Activated naive CD4-positive, alpha-beta T cell treated with anti-CD3 and anti-CD28 coated beads, Interleukin-2, amount 50 U/mL, for 72 hours (primary cell): ENCODE measurements around the gene GPATCH3. TPM values are rescaled to one million over a fixed set of nuclear protein-coding genes. Genes with fewer than 3 reads are reported as not detected.
A peak's percentile ranks its signal among the peaks of the same experiment; 100 is the strongest.

ENCODE experiments used
- ATAC-seq, 2 donors: fragments of 150-1000 bp; cut with Tn5 transposase; 2 replicates each; pipeline ENCODE4 v1.10.0; 2021; ENCODE audit warnings: mild to moderate bottlenecking in 2 of 2, moderate library complexity in 2 of 2
- DNase-seq, 2 donors: peaks; one replicate each; pipeline ENCODE4 v3.0.0; 2021 to 2022; ENCODE audit warnings: low spot score in 2 of 2
- H3K27ac Mint-ChIP-seq, 2 donors: one replicate each; pipeline ENCODE4 v1.8.0; 2022; ENCODE audit warnings: mild to moderate bottlenecking in 2 of 2, mixed read lengths in 2 of 2
- H3K36me3 Mint-ChIP-seq, 2 donors: one replicate each; pipeline ENCODE4 v1.8.0; 2022; ENCODE audit warnings: mixed read lengths in 2 of 2
- H3K9me3 Mint-ChIP-seq, 2 donors: one replicate each; pipeline ENCODE4 v1.8.0; 2022; ENCODE audit warnings: mixed read lengths in 2 of 2
- total RNA-seq, 2 donors: library from RNA; stranded (reverse); gene quantifications; one replicate each; pipeline ENCODE4 v1.2.3, GENCODE V29; 2022

The GPATCH3 gene
- total RNA-seq, 2 donors from 2014 or later, result 11.7 to 13.2 TPM

- Mint-ChIP-seq H3K27ac (peak within 1 kb of the TSS; percentile 91 to 98), H3K36me3 (peaks cover 23 to 25% of the 10 kb centered on the region in 2 donors), H3K9me3 (peaks cover 0 to 4% of the 10 kb centered on the region in 2 donors)
- ATAC-seq, result peak; percentile 96
- peak; percentile 94 to 97 for DNase-seq
Measured at GRCh38 chr1:26921540-26922430, 21.5 kb upstream of the GPATCH3 start, which contains the start of gene NUDC. TSS of gene NUDC (plus strand) at chr1:26921743. CDS start at chr1:26921849, 106 bp downstream.

- peak overlapping the region; percentile 91 to 98 for H3K27ac Mint-ChIP-seq
- peak; percentile 69 to 75 for ATAC-seq
- DNase-seq, result no peak
- H3K9me3 Mint-ChIP-seq, result peaks cover 0 to 4% of the 10 kb centered on the region in 2 donors
- H3K36me3 Mint-ChIP-seq, result peaks cover 21 to 23% of the 10 kb centered on the region in 2 donors
Measured at GRCh38 chr1:26921126-26921539, 20.9 kb upstream of the GPATCH3 start.

- no peak for DNase-seq
- peaks cover 0 to 2% of the 10 kb centered on the region in 2 donors for H3K9me3 Mint-ChIP-seq
- no peak for ATAC-seq
- H3K27ac Mint-ChIP-seq, result no peak overlapping the region
- no peaks in the 10 kb centered on the region for H3K36me3 Mint-ChIP-seq
Measured at GRCh38 chr1:26915204-26915842, 15.1 kb upstream of the GPATCH3 start.

GRCh38 chr1:26913754-26914619 lies 13.7 kb upstream of the GPATCH3 start, which contains the start of gene NR0B2:
TSS of gene NR0B2 (minus strand) at chr1:26913975. CDS start at chr1:26913940, 35 bp downstream.
- Mint-ChIP-seq H3K9me3 (no peaks in the 10 kb centered on the region), H3K27ac (no peak within 1 kb of the TSS), H3K36me3 (no peaks in the 10 kb centered on the region)
- ATAC-seq (no peak), DNase-seq (no peak)

- no peaks in the 10 kb centered on the region for H3K9me3 Mint-ChIP-seq
- no peak for DNase-seq
- no peak overlapping the region for H3K27ac Mint-ChIP-seq
- no peak for ATAC-seq
- H3K36me3 Mint-ChIP-seq, result no peaks in the 10 kb centered on the region
Measured at GRCh38 chr1:26913389-26913753, 13.1 kb upstream of the GPATCH3 start.

GRCh38 chr1:26912147-26912490 lies 11.9 kb upstream of the GPATCH3 start:
- Mint-ChIP-seq H3K27ac (no peak overlapping the region), H3K36me3 (no peaks in the 10 kb centered on the region), H3K9me3 (no peaks in the 10 kb centered on the region)
- DNase-seq (no peak), ATAC-seq (no peak)

- Mint-ChIP-seq H3K27ac (no peak overlapping the region), H3K9me3 (no peaks in the 10 kb centered on the region), H3K36me3 (no peaks in the 10 kb centered on the region)
- DNase-seq, result no peak
- no peak for ATAC-seq
Measured at GRCh38 chr1:26911399-26912146, 11.3 kb upstream of the GPATCH3 start.

- DNase-seq (no peak), ATAC-seq (no peak)
- H3K9me3 Mint-ChIP-seq, result no peaks in the 10 kb centered on the region
- H3K27ac Mint-ChIP-seq, result no peak overlapping the region
- no peaks in the 10 kb centered on the region for H3K36me3 Mint-ChIP-seq
Measured at GRCh38 chr1:26910343-26911160, 10.3 kb upstream of the GPATCH3 start.

GRCh38 chr1:26909951-26910342 lies 9.7 kb upstream of the GPATCH3 start:
- Mint-ChIP-seq H3K36me3 (no peaks in the 10 kb centered on the region), H3K27ac (no peak overlapping the region), H3K9me3 (no peaks in the 10 kb centered on the region)
- DNase-seq (no peak), ATAC-seq (no peak)

- DNase-seq (no peak), ATAC-seq (no peak)
- Mint-ChIP-seq H3K27ac (no peak overlapping the region), H3K9me3 (no peaks in the 10 kb centered on the region), H3K36me3 (no peaks in the 10 kb centered on the region)
Measured at GRCh38 chr1:26907071-26907917, 7.0 kb upstream of the GPATCH3 start.

- Mint-ChIP-seq H3K36me3 (peaks cover 13 to 16% of the 10 kb centered on the region in 2 donors), H3K27ac (peak overlapping the region; percentile 98 to 100), H3K9me3 (no peaks in the 10 kb centered on the region)
- DNase-seq (no peak), ATAC-seq (no peak)
Measured at GRCh38 chr1:26900815-26901511, 696 bp upstream of the GPATCH3 start.

- peaks cover 16 to 24% of the 10 kb centered on the region in 2 donors for H3K36me3 Mint-ChIP-seq
- H3K27ac Mint-ChIP-seq, result peak overlapping the region in 1 of 2 donors; percentile 4
- H3K9me3 Mint-ChIP-seq, result no peaks in the 10 kb centered on the region
- ATAC-seq, result no peak
- no peak for DNase-seq
Measured at GRCh38 chr1:26897351-26897750, 2.9 kb downstream of the GPATCH3 start.

GRCh38 chr1:26894263-26894662 lies 6.0 kb downstream of the GPATCH3 start:
- no peak for DNase-seq
- Mint-ChIP-seq H3K36me3 (peaks cover 9 to 26% of the 10 kb centered on the region in 2 donors), H3K27ac (peak overlapping the region; percentile 22 to 90), H3K9me3 (no peaks in the 10 kb centered on the region)
- no peak for ATAC-seq

- H3K9me3 Mint-ChIP-seq, result no peaks in the 10 kb centered on the region
Measured at GRCh38 chr1:26890467-26890796, 9.8 kb downstream of the GPATCH3 start.

More at GRCh38 chr1:26890467-26890796, 9.8 kb downstream of the GPATCH3 start:
- Mint-ChIP-seq H3K27ac (peak overlapping the region; percentile 96 to 97), H3K36me3 (peaks cover 16 to 39% of the 10 kb centered on the region in 2 donors)
- DNase-seq (no peak), ATAC-seq (peak; percentile 28 to 45)
